Gastrocnemius medialis (tissue), 4 donors: Measurements from ENCODE around the gene CTDSPL.

Experiments
- CTCF ChIP-seq, 5 experiments: fragments of 450-650 bp in 3 of 5; fragments of 200-600 bp in 2 of 5; sonication (generic) in 2 of 5; IDR thresholded peaks in 4 of 5; conservative IDR thresholded peaks in 1 of 5; 1 replicate in 4 of 5; 2 replicates in 1 of 5; pipeline ENCODE4 v1.5.1; 2016 to 2019; ENCODE audit warnings: antibody characterized with exemption in 5 of 5, mild to moderate bottlenecking in 3 of 5, moderate library complexity in 3 of 5
- POLR2A ChIP-seq, 2 donors: fragments of 450-650 bp; IDR thresholded peaks; one replicate each; pipeline ENCODE4 v1.6.1; 2017; ENCODE audit warnings: antibody characterized with exemption in 2 of 2, mild to moderate bottlenecking in 2 of 2, moderate library complexity in 2 of 2

GRCh38 chr3:37896827-37897226 lies 35.1 kb downstream of the CTDSPL start:
- TF ChIP-seq POLR2A (IDR thresholded peaks at IDR 0.05) (no peak), CTCF (IDR thresholded peaks at IDR 0.05 in 4 of 5, conservative IDR thresholded peaks at IDR 0.05 in 1 of 5) (no peak)
